ENCODE measurements around the gene KIF26B. TPM values are rescaled to one million over a fixed set of nuclear protein-coding genes. Genes with fewer than 3 reads are reported as not detected.

KIF26B gene
- total and polyA plus RNA-seq, 2 of the 4 experiments (the other 2 are of a cell fraction), result 0.53 to 0.54 TPM

DNA sequence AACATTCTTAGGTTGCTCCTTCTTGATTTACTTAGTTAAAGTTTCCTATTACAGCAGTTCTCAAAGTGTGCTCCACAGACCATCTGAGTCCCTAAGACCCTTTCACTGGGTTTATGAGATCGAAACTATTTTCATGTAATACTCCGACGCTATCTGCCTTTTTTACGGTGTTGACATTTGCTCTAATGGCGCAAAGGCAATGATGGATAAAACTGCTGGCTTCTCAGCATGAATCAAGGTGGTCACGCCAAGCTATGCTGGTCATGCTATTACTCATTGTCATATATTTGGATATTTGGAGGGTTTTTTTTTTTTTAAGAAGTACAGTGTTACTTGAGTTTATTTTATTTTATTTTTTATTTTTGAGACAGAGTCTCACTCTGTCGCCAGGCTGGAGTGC, 235.1 kb downstream of the KIF26B start:
- H3K27me3 ChIP-seq (ENCODE audit: control insufficient read depth, insufficient read depth, low read length), result no peaks in the 10 kb centered on the region
- no peak overlapping the region for H4K5ac ChIP-seq (ENCODE audit: low read depth, low read length)
- no peak overlapping the region for H3K27ac ChIP-seq (ENCODE audit: insufficient read depth, low read length)
- H3K9me3 ChIP-seq (ENCODE audit: control insufficient read depth, insufficient read depth, low read length), result no peaks in the 10 kb centered on the region
- H2BK120ac ChIP-seq (ENCODE audit: low read depth, low read length), result no peak overlapping the region
- no peak overlapping the region for H3K9ac ChIP-seq (ENCODE audit: low read depth, low read length)
- no peak overlapping the region for H2AK5ac ChIP-seq (ENCODE audit: low read depth, low read length)
- H3K36me3 ChIP-seq (ENCODE audit: control insufficient read depth, insufficient read depth, low read length), result no peaks in the 10 kb centered on the region
- H3K4me2 ChIP-seq (ENCODE audit: low read depth, low read length), result no peak overlapping the region
- H3K14ac ChIP-seq (replicated peaks; ENCODE audit: low read depth, low read length), result no peak overlapping the region
- in situ Hi-C loops (cut with MboI; ENCODE audit: low sequenced_read_pairs) (no loop called here), intact Hi-C loops (cut with micrococcal nuclease) (loop anchor here (10.0 kb wide), 1 partner anchor 315 kb away; no protein-coding TSS in a partner anchor), dilution Hi-C loops (cut with HindIII; ENCODE audit: low sequenced_read_pairs, unreplicated experiment) (no loop called here)
- ChIA-PET POLR2A (ENCODE audit: unreplicated experiment) (no interaction called here), CTCF (no interaction called here)
- 100% methylated on average over 4 of the region's 7 CpGs; no CpG with 5 or more reads in 1 of the 2 experiments for WGBS, 2 experiments (ENCODE audit: extremely low coverage in 2 of 2, insufficient read length in 1 of 2)
- H3K23ac ChIP-seq (ENCODE audit: low read depth, low read length), result no peak overlapping the region
- no peak overlapping the region for H2AK9ac ChIP-seq (replicated peaks; ENCODE audit: low read depth, low read length, poor library complexity)
- no peak overlapping the region for H2BK15ac ChIP-seq (ENCODE audit: low read depth, low read length)
- ATAC-seq (ENCODE audit: low read depth) (no peak), DNase-seq (no peak)
- H3K79me1 ChIP-seq (ENCODE audit: low read depth in 1 of 2, low read length in 2 of 2), result no peaks in the 10 kb centered on the region
- BruUV-seq (replicated peaks), result no TSS peak
- no peak overlapping the region for H3K4me3 ChIP-seq (ENCODE audit: insufficient read depth, low read depth, low read length)
- no peak overlapping the region for H4K8ac ChIP-seq (ENCODE audit: low read depth in 2 of 2, low read length in 2 of 2)
- H2BK20ac ChIP-seq (ENCODE audit: low read depth, low read length), result no peak overlapping the region
- no peak overlapping the region for H3K56ac ChIP-seq (ENCODE audit: extremely low read depth, insufficient read depth, low read length)
- no peaks in the 10 kb centered on the region for H3K4me1 ChIP-seq (ENCODE audit: control insufficient read depth, insufficient read depth, low read length)
- H3K4ac ChIP-seq (ENCODE audit: low read depth, low read length), result no peak overlapping the region
- no peaks in the 10 kb centered on the region for H4K20me1 ChIP-seq (ENCODE audit: insufficient read depth, low read length)
- no peak overlapping the region for H3K18ac ChIP-seq (ENCODE audit: low read depth, low read length)
- H2AFZ ChIP-seq (replicated peaks; ENCODE audit: low read length, poor library complexity), result no peak overlapping the region
- H2BK5ac ChIP-seq (ENCODE audit: low read depth, low read length, poor library complexity, severe bottlenecking), result no peak overlapping the region
- no peak for TF ChIP-seq RAD21 (IDR thresholded peaks at IDR 0.05; ENCODE audit: low read length)
- TF ChIP-seq POLR2A (IDR thresholded peaks at IDR 0.05; ENCODE audit: low read depth, low read length), result no peak
- no peak for TF ChIP-seq RCOR1 (IDR thresholded peaks at IDR 0.05; ENCODE audit: insufficient replicate concordance, low read length)
- H4K91ac ChIP-seq (ENCODE audit: insufficient read depth, low read depth, low read length), result no peak overlapping the region
- no peaks in the 10 kb centered on the region for H3K9me1 ChIP-seq (ENCODE audit: insufficient read depth, low read length)

All from IMR-90 (cell line).